HG03460 (cell line): ENCODE data around the gene BEST2.
"Not testable (repeated sequence)": the region's sequence is repeated elsewhere in the genome, so short reads cannot be mapped to it uniquely, and the experiment has no call there.

Experiments used
- ATAC-seq: cut with Tn5 transposase; IDR thresholded peaks from one replicate; pipeline ENCODE4 v1.9.1; 2021; ENCODE audit not compliant: unreplicated experiment

BEST2 gene

GRCh38 chr19:12797607-12798006 lies 46.0 kb downstream of the BEST2 start:
- ATAC-seq: not testable (repeated sequence)

GRCh38 chr19:12799742-12800465 lies 48.3 kb downstream of the BEST2 start:
- ATAC-seq: no peak

- ATAC-seq: no peak
Observed at GRCh38 chr19:12800466-12800770, 48.8 kb downstream of the BEST2 start.

- ATAC-seq: no peak
Observed at GRCh38 chr19:12800923-12801465, 49.4 kb downstream of the BEST2 start.

GRCh38 chr19:12801466-12802266 lies 50.1 kb downstream of the BEST2 start, which contains the start of the genes PRDX2 and THSD8:
PRDX2 (minus strand) TSS chr19:12801800; CDS start chr19:12801261, 539 bp downstream.
THSD8 (plus strand) TSS chr19:12802069; CDS start chr19:12802072, 3 bp downstream.
- no peak for ATAC-seq

GRCh38 chr19:12802267-12803106 lies 50.9 kb downstream of the BEST2 start:
- no peak for ATAC-seq

GRCh38 chr19:12804051-12804450 lies 52.5 kb downstream of the BEST2 start:
- ATAC-seq: no peak

GRCh38 chr19:12806242-12807081 lies 54.9 kb downstream of the BEST2 start, which contains the start of gene RNASEH2A:
RNASEH2A (plus strand) TSS chr19:12806584; CDS start chr19:12806674, 90 bp downstream.
- peak; percentile 73 for ATAC-seq
